GM12878 (cell line): ENCODE data around the gene OR2AP1. TPM values are rescaled to one million over a fixed set of nuclear protein-coding genes. Genes with fewer than 3 reads are reported as not detected.

Experiments
- ATAC-seq: fragments of 200-7000 bp; cut with Tn5 transposase; 3 replicates; pipeline ENCODE4 v1.9.1; 2020; ENCODE audit warnings: mild to moderate bottlenecking, moderate library complexity
- BruUV-seq: library from RNA; stranded (reverse); fragments of 400-500 nt; replicated peaks from 2 replicates; lab custom pipeline; 2021; lab: Mats Ljungman, UMichigan
- CTCF ChIA-PET: fragments of 300-600 bp; sonication (Branson Sonifier 250); formaldehyde crosslinking; extraction: SDS; loops from one replicate; lab custom pipeline; 2021; ENCODE audit warnings: inconsistent platforms; lab: Yijun Ruan, JAX
- POLR2A ChIA-PET: fragments of 350-600 bp; formaldehyde crosslinking; extraction: SDS; loops from one replicate; lab custom pipeline; 2021; ENCODE audit warnings: inconsistent platforms; lab: Charles Lee
- RAD21 ChIA-PET: fragments of 300-600 bp; sonication (Branson Sonifier 250); formaldehyde crosslinking; loops from one replicate; lab custom pipeline; 2023; ENCODE audit warnings: antibody characterized with exemption; ENCODE audit not compliant: unreplicated experiment; lab: Charles Lee
- SMC1A ChIA-PET: fragments of 300-600 bp; sonication (Branson Sonifier 250); formaldehyde crosslinking; loops from one replicate; lab custom pipeline; 2023; ENCODE audit not compliant: unreplicated experiment, uncharacterized antibody; lab: Charles Lee
- DNase-seq: peaks from one replicate; pipeline ENCODE4 v3.0.0-alpha.2; 2011; ENCODE audit warnings: low read depth, low spot score
- FAIRE-seq: peaks from 3 replicates; lab custom pipeline; 2011; peaks lifted over from hg19 to GRCh38; lab: Jason Lieb, UNC
- H2AFZ ChIP-seq: 2 replicates; pipeline ENCODE4 v1.6.0; 2011; ENCODE audit warnings: low read depth, low read length, control low read depth; ENCODE audit not compliant: control insufficient read depth
- H3K27ac ChIP-seq: 2 replicates; pipeline ENCODE4 v1.5.1; 2011; ENCODE audit warnings: control low read depth; ENCODE audit not compliant: control insufficient read depth, insufficient read depth
- H3K27me3 ChIP-seq, 2 experiments: replicated peaks in 1 of 2; 2 replicates each; pipeline versions ENCODE4 v1.6.0 to v1.6.1; 2011; ENCODE audit warnings: low read length in 1 of 2; ENCODE audit not compliant: control insufficient read depth in 2 of 2, insufficient read depth in 2 of 2
- H3K36me3 ChIP-seq, 2 experiments: 2 replicates each; pipeline ENCODE4 v1.5.1; 2011; ENCODE audit warnings: low read length in 1 of 2; ENCODE audit not compliant: control insufficient read depth in 2 of 2, insufficient read depth in 2 of 2
- H3K4me1 ChIP-seq: 2 replicates; pipeline ENCODE4 v1.6.1; 2011; ENCODE audit warnings: mild to moderate bottlenecking, low read length, moderate library complexity, mixed read lengths; ENCODE audit not compliant: control insufficient read depth, insufficient read depth
- H3K4me2 ChIP-seq: 2 replicates; pipeline ENCODE4 v1.6.0; 2011; ENCODE audit warnings: control low read depth; ENCODE audit not compliant: control insufficient read depth, insufficient read depth
- H3K4me3 ChIP-seq: fragments of 200-600 bp; sonication (generic); 2 replicates; pipeline ENCODE4 v1.5.1; 2016
- H3K79me2 ChIP-seq: 2 replicates; pipeline ENCODE4 v1.6.0; 2011; ENCODE audit warnings: low read length; ENCODE audit not compliant: control insufficient read depth, insufficient read depth
- H3K9ac ChIP-seq: 2 replicates; pipeline ENCODE4 v1.8.0; 2011; ENCODE audit warnings: low read length, control low read depth, mixed read lengths; ENCODE audit not compliant: control insufficient read depth, insufficient read depth
- H3K9me3 ChIP-seq: replicated peaks from 3 replicates; pipeline ENCODE4 v1.5.1; 2011; ENCODE audit warnings: mild to moderate bottlenecking, low read length; ENCODE audit not compliant: control insufficient read depth, insufficient read depth
- H4K20me1 ChIP-seq: 2 replicates; pipeline ENCODE4 v1.6.0; 2011; ENCODE audit not compliant: control insufficient read depth, insufficient read depth
- CEBPZ ChIP-seq: fragments of 150-350 bp; IDR thresholded peaks from 2 replicates; pipeline ENCODE4 v1.6.1; 2016; ENCODE audit warnings: low read depth, low read length
- CREB1 ChIP-seq: IDR thresholded peaks from 2 replicates; pipeline ENCODE4 v1.6.1; 2012; ENCODE audit warnings: low read depth, mild to moderate bottlenecking, inconsistent platforms
- CTCF ChIP-seq, 3 experiments: IDR thresholded peaks in 2 of 3; conservative IDR thresholded peaks in 1 of 3; 2 replicates each; pipeline ENCODE4 v1.5.1; 2011; ENCODE audit warnings: low read depth in 3 of 3, low read length in 3 of 3, mild to moderate bottlenecking in 3 of 3, control low read depth in 2 of 3, moderate library complexity in 2 of 3, inconsistent platforms in 1 of 3, mixed read lengths in 1 of 3; ENCODE audit not compliant: control insufficient read depth in 2 of 3, insufficient read depth in 1 of 3; ENCODE audit errors: extremely low read depth in 1 of 3
- DPF2 ChIP-seq: fragments of 450-650 bp; IDR thresholded peaks from 2 replicates; pipeline ENCODE4 v1.6.1; 2017; ENCODE audit warnings: mild to moderate bottlenecking
- HDAC6 ChIP-seq: fragments of 200-600 bp; sonication (generic); IDR thresholded peaks from one replicate; pipeline ENCODE4 v1.8.0; 2017; ENCODE audit warnings: antibody characterized with exemption; ENCODE audit not compliant: unreplicated experiment
- POLR2A ChIP-seq: IDR thresholded peaks from 2 replicates; pipeline ENCODE4 v1.6.1; 2011; ENCODE audit warnings: low read depth, mild to moderate bottlenecking, low read length
- POU2F2 ChIP-seq: IDR thresholded peaks from 3 replicates; pipeline ENCODE4 v1.6.1; 2011; ENCODE audit warnings: low read depth, mild to moderate bottlenecking, low read length, borderline replicate concordance
- SKIL ChIP-seq: fragments of 450-650 bp; IDR thresholded peaks from 2 replicates; pipeline ENCODE4 v1.6.1; 2017; ENCODE audit warnings: mild to moderate bottlenecking, low read depth, inconsistent platforms; ENCODE audit not compliant: poor library complexity, severe bottlenecking
- SUZ12 ChIP-seq: fragments of 200-600 bp; sonication (generic); IDR thresholded peaks from one replicate; pipeline ENCODE4 v1.6.1; 2018; ENCODE audit warnings: antibody characterized with exemption, mild to moderate bottlenecking; ENCODE audit not compliant: unreplicated experiment
- TAF1 ChIP-seq: IDR thresholded peaks from 2 replicates; pipeline ENCODE4 v1.6.1; 2011; ENCODE audit warnings: mild to moderate bottlenecking, low read depth, low read length, borderline replicate concordance
- USF1 ChIP-seq: IDR thresholded peaks from 2 replicates; pipeline ENCODE4 v1.6.1; 2011; ENCODE audit warnings: borderline replicate concordance, low read depth, mild to moderate bottlenecking, moderate library complexity, mixed read lengths, low read length; ENCODE audit not compliant: insufficient read depth; ENCODE audit errors: extremely low read length
- USF2 ChIP-seq: IDR thresholded peaks from 2 replicates; pipeline ENCODE4 v1.6.1; 2011; ENCODE audit warnings: low read depth, low read length, improper control_type of control experiment, borderline replicate concordance
- WGBS: methylation state at CpG from one replicate; pipeline ENCODE4 v1.1.6; 2016; ENCODE audit warnings: low lambda C conversion rate; ENCODE audit not compliant: insufficient replicate concordance, insufficient coverage; ENCODE audit errors: missing lambda C conversion rate; 5-methylcytosine and 5-hydroxymethylcytosine counted together
- in situ Hi-C: fragments of 300-500 bp; cut with MboI; formaldehyde crosslinking; loops from 9 replicates; pipeline ENCODE4 v1.14.3; 2018; ENCODE audit warnings: mixed read lengths
- intact Hi-C: fragments of 100-400 bp; cut with micrococcal nuclease; formaldehyde crosslinking; loops from one replicate; pipeline ENCODE4 v1.14.2; 2022; ENCODE audit not compliant: unreplicated experiment
- polyA plus RNA-seq, 11 experiments: library from polyadenylated mRNA; depleted of rRNA in 4 of 11; unstranded in 6 of 11; stranded (reverse) in 5 of 11; fragments of >200 nt; fragmentation: Nextera tagmentation in 4 of 11; fragmentation: Illumina TruSeq in 1 of 11; extraction: Ambion mirVana in 4 of 11; extraction: Trizol in 1 of 11; gene quantifications; 1 replicate in 1 of 11; 2 replicates in 10 of 11; pipeline versions ENCODE4 v1.2.1 to v1.2.3, GENCODE V29; 2011 to 2016; ENCODE audit warnings: inconsistent platforms in 2 of 11, missing spikeins in 2 of 11, low read depth in 1 of 11
- total RNA-seq, 4 experiments: library from RNA; depleted of rRNA in 3 of 4; stranded (reverse); fragments of >200 nt in 3 of 4; fragmentation: Illumina TruSeq in 1 of 4; extraction: Trizol in 1 of 4; gene quantifications; 2 replicates each; pipeline versions ENCODE4 v1.2.1 to v1.2.3, GENCODE V29; 2013 to 2021

The OR2AP1 gene
- total and polyA plus RNA-seq, 10 of the 15 experiments (the other 5 are each of a cell fraction or from before 2014, with no cell fraction given), result not detected

- H3K27ac ChIP-seq, result no peak overlapping the region
- RAD21 ChIA-PET, result interaction anchor here (1.5 to 3.3 kb wide), 3 partner anchors 11 to 431 kb away, joined by 3 to 21 read pairs (median 5); no protein-coding TSS in a partner anchor
- BruUV-seq, result no TSS peak
- H3K9me3 ChIP-seq, result no peaks in the 10 kb centered on the region; the same call in 2 of the 3 replicates
- H3K4me1 ChIP-seq, result no peaks in the 10 kb centered on the region
- no peaks in the 10 kb centered on the region for H3K27me3 ChIP-seq
- 3% methylated on average over 6 of the region's 6 CpGs for WGBS
- peak overlapping the region; percentile 16; the same call in 1 of the 2 replicates for H2AFZ ChIP-seq
- FAIRE-seq (peak; percentile 96), DNase-seq (peak; percentile 74), ATAC-seq (peak; percentile 85)
- no peaks in the 10 kb centered on the region for H4K20me1 ChIP-seq
- SMC1A ChIA-PET, result interaction anchor here (0.8 to 1.7 kb wide), 4 partner anchors 427 to 477 kb away, joined by 3 to 5 read pairs (median 4); no protein-coding TSS in a partner anchor
- intact Hi-C loops (loop anchor here (1.0 to 10.0 kb wide), 2 partner anchors 430 to 625 kb away; no protein-coding TSS in a partner anchor), in situ Hi-C loops (no loop called here)
- H3K9ac ChIP-seq, result no peak overlapping the region
- CTCF ChIA-PET, result interaction anchor here (0.6 to 5.9 kb wide), 17 partner anchors 8 to 791 kb away, joined by 3 to 60 read pairs (median 3); partner anchors contain the start of gene OR6C70
- H3K4me2 ChIP-seq, result no peak overlapping the region
- H3K36me3 ChIP-seq, result no peaks in the 10 kb centered on the region
- POLR2A ChIA-PET, result no interaction called here
- no peaks in the 10 kb centered on the region for H3K79me2 ChIP-seq
- no peak overlapping the region for H3K4me3 ChIP-seq
- TF ChIP-seq CTCF (IDR thresholded peaks at IDR 0.05 in 2 of 3, conservative IDR thresholded peaks at IDR 0.05 in 1 of 3; ENCODE audit: control insufficient read depth in 2 of 3, extremely low read depth in 1 of 3, insufficient read depth in 1 of 3, low read depth in 3 of 3, low read length in 3 of 3), result peak; percentile 62 to 88 (median 85)
- no peak for TF ChIP-seq TAF1
- peak; percentile 29 for TF ChIP-seq SKIL
- TF ChIP-seq CREB1, result peak; percentile 52; the same call in 1 of the 2 replicates
- no peak for TF ChIP-seq CEBPZ
- no peak for TF ChIP-seq HDAC6
- TF ChIP-seq USF2, result peak; percentile 11; the same call in 1 of the 2 replicates
- no peak for TF ChIP-seq POLR2A
- no peak for TF ChIP-seq USF1
- TF ChIP-seq DPF2, result no peak
- peak; percentile 35; the same call in 1 of the 3 replicates for TF ChIP-seq POU2F2
- TF ChIP-seq SUZ12, result no peak
Observed at GRCh38 chr12:55619354-55620138, 47.3 kb downstream of the OR2AP1 start.
